Measurements from ENCODE around the gene CDNF. TPM values are rescaled to one million over a fixed set of nuclear protein-coding genes. Genes with fewer than 3 reads are reported as not detected.

Gene CDNF
- total RNA-seq, 2 donors from 2014 or later, result 1.3 to 15.3 TPM

- Histone ChIP-seq H3K9me3 (no peaks in the 10 kb centered on the region), H3K27ac (peak overlapping the region in 1 of 4 donors; percentile 16), H3K36me3 (replicated peaks in 1 of 2; ENCODE audit: insufficient read depth in 1 of 2, low read depth in 2 of 2) (no peaks in the 10 kb centered on the region), H3K4me1 (peaks cover 4% of the 10 kb centered on the region), H3K4me3 (no peak overlapping the region), H3K27me3 (no peaks in the 10 kb centered on the region)
- intact Hi-C loops (cut with DNase I), result no loop called here
- no peak for ATAC-seq
- WGBS, 2 donors, result 65 to 67% methylated on average over 10 of the region's 10 CpGs
- no peak for TF ChIP-seq POLR2A (IDR thresholded peaks at IDR 0.05)
- TF ChIP-seq CTCF (IDR thresholded peaks at IDR 0.05), result peak in 4 of 7 experiments; percentile 14 to 24 (median 20)
- no peak for DNase-seq
Measured at GRCh38 chr10:14773551-14774213, 64.2 kb downstream of the CDNF start.

GRCh38 chr10:14772399-14772798, 65.4 kb downstream of the CDNF start:
- Histone ChIP-seq H3K27me3 (no peaks in the 10 kb centered on the region), H3K4me3 (no peak overlapping the region), H3K27ac (no peak overlapping the region), H3K9me3 (no peaks in the 10 kb centered on the region), H3K36me3 (replicated peaks in 1 of 2; ENCODE audit: insufficient read depth in 1 of 2, low read depth in 2 of 2) (no peaks in the 10 kb centered on the region), H3K4me1 (no peaks in the 10 kb centered on the region)
- DNase-seq (no peak), ATAC-seq (no peak)
- TF ChIP-seq POLR2A (IDR thresholded peaks at IDR 0.05) (no peak), CTCF (IDR thresholded peaks at IDR 0.05) (no peak)
- intact Hi-C loops (cut with DNase I), result no loop called here
- WGBS, 2 donors, result 84 to 87% methylated on average over 7 of the region's 7 CpGs

GRCh38 chr10:14770927-14771326, 66.9 kb downstream of the CDNF start:
- Histone ChIP-seq H3K4me1 (no peaks in the 10 kb centered on the region), H3K27me3 (no peaks in the 10 kb centered on the region), H3K27ac (no peak overlapping the region), H3K9me3 (no peaks in the 10 kb centered on the region), H3K36me3 (replicated peaks in 1 of 2; ENCODE audit: insufficient read depth in 1 of 2, low read depth in 2 of 2) (no peaks in the 10 kb centered on the region), H3K4me3 (no peak overlapping the region)
- no peak for DNase-seq
- intact Hi-C loops (cut with DNase I), result no loop called here
- TF ChIP-seq POLR2A (IDR thresholded peaks at IDR 0.05), result no peak
- no peak for TF ChIP-seq CTCF (IDR thresholded peaks at IDR 0.05)
- ATAC-seq, result no peak
- WGBS, 2 donors, result 64 to 83% methylated on average over 2 of the region's 2 CpGs

Other genes starting within 250 kb of the CDNF start
- 10 to 100 TPM; 19.4 to 45.9 TPM for gene FAM107B, start 63.1 kb downstream of the CDNF start, total RNA-seq
- 1 to 10 TPM; 6.6 to 7.8 TPM for gene HSPA14, start 269 bp upstream of the CDNF start, total RNA-seq
- gene MSANTD7, start 269 bp upstream of the CDNF start, total RNA-seq, result 10 to 100 TPM in 1 of 2 donors, 1 to 10 TPM in 1; 6.5 to 11.5 TPM
- 1 to 10 TPM; 3.1 to 4.6 TPM for gene SUV39H2, start 40.8 kb upstream of the CDNF start, total RNA-seq
- gene DCLRE1C, start 116.1 kb upstream of the CDNF start, total RNA-seq, result 10 to 100 TPM in 1 of 2 donors, 1 to 10 TPM in 1; 4.7 to 10.9 TPM
- not detected for gene MEIG1, start 121.4 kb upstream of the CDNF start, total RNA-seq
- gene OLAH, start 205.9 kb upstream of the CDNF start, total RNA-seq, result not detected

Data from body of pancreas (tissue), 4 donors.